Measurements from ENCODE around the gene STIM2. TPM values are rescaled to one million over a fixed set of nuclear protein-coding genes. Genes with fewer than 3 reads are reported as not detected.

STIM2 gene
- total and polyA plus RNA-seq, 9 of the 15 experiments (the other 6 are each of a cell fraction or from before 2014, with no cell fraction given): 7.2 to 26.8 (median 15.4) TPM

- no peak for TF ChIP-seq ADNP (tag; IDR thresholded peaks at IDR 0.05)
- no peak for TF ChIP-seq GABPB1 (CRISPR knock-in tag; IDR thresholded peaks at IDR 0.05)
- no peak for TF ChIP-seq SLC30A9 (CRISPR knock-in tag; IDR thresholded peaks at IDR 0.05)
- TF ChIP-seq ATF6 (CRISPR knock-in tag; IDR thresholded peaks at IDR 0.05): no peak
- TF ChIP-seq ZFPM2 (CRISPR knock-in tag; IDR thresholded peaks at IDR 0.05): no peak
- no peak for TF ChIP-seq SOX6 (IDR thresholded peaks at IDR 0.05)
- no peak for TF ChIP-seq MITF (IDR thresholded peaks at IDR 0.05)
- no peak for TF ChIP-seq NR2F6 (CRISPR knock-in tag; IDR thresholded peaks at IDR 0.05)
- TF ChIP-seq HDAC8 (tag; IDR thresholded peaks at IDR 0.05): no peak
- no peak for TF ChIP-seq RBM14 (IDR thresholded peaks at IDR 0.05; ENCODE audit: borderline replicate concordance, insufficient read depth, low read depth, low read length)
- no peak for TF ChIP-seq DIDO1 (tag; IDR thresholded peaks at IDR 0.05; ENCODE audit: low read depth)
- TF ChIP-seq RBM25 (IDR thresholded peaks at IDR 0.05; ENCODE audit: low read depth, low read length, severe bottlenecking): no peak
- TF ChIP-seq POLR2B (IDR thresholded peaks at IDR 0.05; ENCODE audit: low read depth, partially characterized antibody): no peak
- no peak for TF ChIP-seq ZNF586 (CRISPR knock-in tag; conservative IDR thresholded peaks at IDR 0.05)
- TF ChIP-seq CBFA2T2 (conservative IDR thresholded peaks at IDR 0.05): peak; percentile 32; the same call in 1 of the 2 replicates
- TF ChIP-seq TCF15 (CRISPR knock-in tag; IDR thresholded peaks at IDR 0.05): no peak
- no peak for TF ChIP-seq REST (IDR thresholded peaks at IDR 0.05; ENCODE audit: borderline replicate concordance)
- no peak for TF ChIP-seq REST (CRISPR knock-in tag; IDR thresholded peaks at IDR 0.05; ENCODE audit: low read depth)
- peak; percentile 19; the same call in 1 of the 2 replicates for TF ChIP-seq NCOR1 (IDR thresholded peaks at IDR 0.05)
These were observed 81.3 kb downstream of the STIM2 start (continued) for GRCh38 chr4:26941951-26942350.

Measured in K562 (cell line).